NCI-H2171 (cell line): ENCODE measurements around the gene MAN2B1.
"Not testable (repeated sequence)": the region's sequence is repeated elsewhere in the genome, so short reads cannot be mapped to it uniquely, and the experiment has no call there.

ENCODE experiments used
- DNase-seq: peaks from one replicate; lab custom pipeline; 2025; lab: John Stamatoyannopoulos, UW

The MAN2B1 gene

GRCh38 chr19:12657966-12658365, 8.6 kb downstream of the MAN2B1 start:
- no peak for DNase-seq

- no peak for DNase-seq
These were observed 9.5 kb downstream of the MAN2B1 start for GRCh38 chr19:12656899-12657571.

GRCh38 chr19:12655546-12655945, 11.0 kb downstream of the MAN2B1 start:
- DNase-seq: no peak

GRCh38 chr19:12652219-12652618, 14.3 kb downstream of the MAN2B1 start:
- no peak for DNase-seq

GRCh38 chr19:12649941-12650340, 16.6 kb downstream of the MAN2B1 start:
- no peak for DNase-seq

- no peak for DNase-seq
These were observed 18.5 kb downstream of the MAN2B1 start for GRCh38 chr19:12648088-12648487.

GRCh38 chr19:12647490-12648071, 19.0 kb downstream of the MAN2B1 start:
- no peak for DNase-seq

- DNase-seq: no peak
These were observed 19.5 kb downstream of the MAN2B1 start for GRCh38 chr19:12647047-12647446.

- no peak for DNase-seq
These were observed 20.0 kb downstream of the MAN2B1 start for GRCh38 chr19:12646551-12646950.

GRCh38 chr19:12643716-12644115, 22.8 kb downstream of the MAN2B1 start:
- not testable (repeated sequence) for DNase-seq

- no peak for DNase-seq
These were observed 24.0 kb downstream of the MAN2B1 start for GRCh38 chr19:12642506-12642905.

- DNase-seq: no peak
These were observed 25.1 kb downstream of the MAN2B1 start for GRCh38 chr19:12641456-12641855.

GRCh38 chr19:12639901-12640613, 26.5 kb downstream of the MAN2B1 start:
- peak; percentile 30 for DNase-seq

- no peak for DNase-seq
These were observed 27.8 kb downstream of the MAN2B1 start for GRCh38 chr19:12638611-12639182.

GRCh38 chr19:12636631-12637030, 29.9 kb downstream of the MAN2B1 start:
- DNase-seq: no peak

GRCh38 chr19:12629215-12629614, 37.3 kb downstream of the MAN2B1 start:
- DNase-seq: no peak

GRCh38 chr19:12628040-12629022, 38.2 kb downstream of the MAN2B1 start:
- DNase-seq: no peak

- DNase-seq: no peak
These were observed 39.6 kb downstream of the MAN2B1 start for GRCh38 chr19:12626958-12627357.

- DNase-seq: no peak
These were observed 43.0 kb downstream of the MAN2B1 start for GRCh38 chr19:12623361-12624031.

- not testable (repeated sequence) for DNase-seq
These were observed 45.1 kb downstream of the MAN2B1 start for GRCh38 chr19:12621253-12622024.
